ENCODE results near the gene MEX3A.

- TF ChIP-seq CTCF (IDR thresholded peaks at IDR 0.05) (peak; percentile 63 to 93 (median 90)), POLR2A (IDR thresholded peaks at IDR 0.05) (no peak), POLR2AphosphoS5 (IDR thresholded peaks at IDR 0.05) (no peak)
Measured at GRCh38 chr1:156090840-156091188, 8.5 kb upstream of the MEX3A start.

Data from prostate gland (tissue), 2 donors.